T follicular helper cell (primary cell): Measurements from ENCODE around the gene RGS2.

ENCODE experiments used
- DNase-seq: peaks from one replicate; pipeline ENCODE4 v3.0.0-alpha.2; 2020; ENCODE audit warnings: low read depth
- total RNA-seq, 2 experiments: gene quantifications; one replicate each; lab custom pipeline; 2026; lab: John Stamatoyannopoulos, UW

Gene RGS2
- total RNA-seq: 48.3 to 61.5 reads per million in 2 experiments

DNA sequence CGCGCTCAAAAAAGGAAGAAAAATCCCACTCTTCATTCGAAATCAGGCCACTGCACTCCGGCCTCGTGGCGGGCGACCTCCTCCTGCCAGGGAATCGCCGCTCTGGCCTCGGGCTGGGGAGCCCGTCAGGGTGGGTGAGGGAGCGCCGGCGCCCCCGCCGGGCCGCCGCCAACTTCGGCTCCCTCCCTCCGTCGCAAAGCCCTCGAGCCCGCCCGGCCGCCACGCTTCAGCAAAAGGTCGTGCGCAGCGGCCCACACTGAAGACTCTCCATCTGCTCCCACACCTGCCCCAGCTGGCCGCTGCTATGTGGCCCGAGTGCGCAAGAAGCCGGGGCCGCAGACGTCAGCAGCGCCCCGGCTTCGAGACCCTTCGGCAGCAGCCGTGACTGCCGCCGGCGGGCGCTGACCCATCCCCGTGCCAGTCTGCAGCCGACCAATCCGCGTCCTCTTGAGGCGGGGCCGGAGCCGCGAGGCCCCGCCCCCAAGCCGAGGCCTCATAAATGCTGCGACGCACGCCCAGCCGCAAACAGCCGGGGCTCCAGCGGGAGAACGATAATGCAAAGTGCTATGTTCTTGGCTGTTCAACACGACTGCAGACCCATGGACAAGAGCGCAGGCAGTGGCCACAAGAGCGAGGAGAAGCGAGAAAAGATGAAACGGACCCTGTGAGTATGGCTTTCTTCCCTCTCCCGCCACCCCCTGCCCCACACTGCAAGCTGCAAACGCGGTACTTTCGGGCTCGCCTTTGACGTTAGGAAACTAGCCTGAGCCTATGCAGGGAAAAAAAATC lies at the start of gene RGS2:
RGS2 (plus strand) TSS at position 522 of the 789 bp plus-strand sequence; CDS start at position 555, 33 bp downstream.
- peak; percentile 83 for DNase-seq

- no peak for DNase-seq
Observed at GRCh38 chr1:192759104-192759503, 49.7 kb upstream of the RGS2 start.

DNA sequence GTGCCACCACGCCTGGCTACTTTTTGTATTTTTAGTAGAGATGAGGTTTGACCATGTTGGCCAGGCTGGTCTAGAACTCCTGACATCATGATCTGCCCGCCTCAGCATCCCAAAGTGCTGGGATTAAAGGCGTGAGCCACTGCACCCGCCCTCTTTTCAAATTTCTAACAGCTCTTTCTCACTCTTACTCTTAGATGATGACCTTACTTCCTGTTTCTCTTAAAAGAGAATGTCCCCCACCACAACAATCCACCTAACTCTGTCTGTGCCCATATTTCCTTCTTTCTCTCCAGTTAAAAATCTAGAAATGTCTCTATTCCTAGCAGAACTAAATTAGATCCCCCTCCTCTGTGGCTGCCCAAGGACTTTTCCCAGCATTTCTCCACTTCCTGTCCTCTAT lies 46.6 kb upstream of the RGS2 start:
- DNase-seq: no peak

- DNase-seq: no peak
Observed at GRCh38 chr1:192763243-192763642, 45.6 kb upstream of the RGS2 start.

DNA sequence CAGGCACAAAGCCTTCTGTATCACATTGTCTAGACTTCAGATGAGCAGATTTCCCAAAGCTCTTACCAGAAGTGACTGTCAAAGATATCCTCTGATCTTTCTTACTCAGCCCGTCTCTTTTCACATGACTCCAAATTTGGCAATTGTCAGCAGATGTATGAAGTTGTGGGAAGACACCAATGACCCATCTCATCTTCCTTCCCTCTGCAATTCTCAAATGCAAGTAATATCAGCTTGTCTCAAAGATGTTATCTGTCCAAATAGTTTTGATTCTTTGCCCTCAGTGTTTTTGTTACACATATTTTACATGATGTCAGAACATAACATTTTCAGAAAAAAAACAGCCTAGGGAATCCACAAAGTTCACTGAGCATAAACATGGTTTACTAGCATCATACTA lies 45.1 kb upstream of the RGS2 start:
- DNase-seq: no peak

GRCh38 chr1:192764675-192765074 lies 44.2 kb upstream of the RGS2 start:
- no peak for DNase-seq

GRCh38 chr1:192766009-192766625 lies 42.7 kb upstream of the RGS2 start:
- DNase-seq: no peak

DNA sequence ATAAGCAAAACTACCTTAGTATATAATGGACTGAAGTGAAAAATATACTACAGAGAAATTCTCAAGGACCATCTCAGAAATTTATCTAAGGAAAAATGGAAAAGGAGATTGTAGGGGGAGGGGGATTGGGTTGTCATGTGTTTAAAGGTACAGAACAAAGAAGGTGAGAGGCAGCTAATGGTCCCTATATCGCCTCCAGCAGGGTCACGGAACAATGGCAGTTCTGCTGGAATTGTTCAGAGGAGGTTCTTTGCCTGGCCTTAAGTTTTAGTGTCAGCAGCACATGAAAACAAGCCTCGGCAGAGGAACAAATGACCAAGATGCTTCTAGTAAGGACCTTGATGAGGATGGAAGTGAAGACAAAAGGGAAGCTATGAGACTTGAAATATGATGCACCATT lies 42.0 kb upstream of the RGS2 start:
- DNase-seq: no peak

- DNase-seq: no peak
Observed at GRCh38 chr1:192767798-192768197, 41.0 kb upstream of the RGS2 start.

- DNase-seq: no peak
Observed at GRCh38 chr1:192768463-192768862, 40.4 kb upstream of the RGS2 start.

DNA sequence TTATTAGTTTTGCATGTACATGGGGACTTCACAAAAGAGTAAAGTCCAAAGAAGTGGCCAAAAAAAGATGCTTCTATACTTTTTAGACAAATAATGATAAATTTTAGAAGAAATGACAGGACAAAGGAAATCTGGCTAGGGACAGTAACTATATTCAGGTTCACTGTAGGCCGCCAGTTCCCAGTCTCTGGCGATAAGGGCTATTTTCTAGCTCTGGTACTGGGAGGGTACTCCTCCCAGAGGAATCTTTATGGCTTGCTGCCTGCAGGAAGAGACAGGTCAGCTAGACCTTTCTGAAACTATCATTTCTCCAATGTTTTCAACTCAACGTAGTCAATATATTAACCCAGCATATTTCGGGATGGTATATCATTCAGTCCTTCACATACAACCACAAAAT lies 37.5 kb upstream of the RGS2 start:
- no peak for DNase-seq

DNA sequence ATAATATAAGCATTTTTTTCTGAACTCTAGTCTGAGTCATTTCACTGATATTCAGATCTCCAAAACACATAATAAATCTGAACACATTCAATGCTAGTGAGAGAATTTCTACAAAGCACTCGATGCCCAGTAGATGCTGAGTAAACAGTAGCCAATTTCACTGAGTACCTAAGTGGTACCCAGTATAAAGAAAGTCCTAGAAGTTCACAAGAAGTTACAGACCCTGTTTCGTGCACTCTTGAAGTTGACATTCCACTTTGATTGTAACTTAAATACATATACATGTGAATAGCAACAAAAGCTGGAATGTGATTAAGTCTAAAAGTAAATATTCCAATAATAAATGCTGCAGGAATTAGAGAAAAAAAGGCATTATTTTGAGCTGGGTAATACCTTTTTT lies 33.2 kb upstream of the RGS2 start:
- no peak for DNase-seq

DNA sequence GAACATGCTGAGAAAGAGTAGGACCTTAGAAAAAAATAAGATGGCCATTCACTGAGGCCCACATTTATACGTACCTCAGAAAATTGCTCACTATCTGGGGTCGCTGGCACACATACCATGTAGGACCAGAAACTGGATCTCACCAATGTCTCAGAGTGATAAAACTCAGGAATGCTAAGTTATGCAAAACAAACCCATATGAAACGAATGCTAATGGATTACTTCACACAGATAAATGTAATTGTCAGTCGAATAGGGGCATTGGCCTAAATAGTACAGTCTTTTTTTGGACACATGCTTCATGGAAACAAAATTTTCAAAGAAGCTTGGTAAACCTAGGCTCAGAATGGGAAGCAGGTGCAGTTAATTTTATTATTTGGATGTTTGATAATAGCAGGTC lies 32.6 kb upstream of the RGS2 start:
- no peak for DNase-seq

GRCh38 chr1:192776998-192777397 lies 31.8 kb upstream of the RGS2 start:
- no peak for DNase-seq

DNA sequence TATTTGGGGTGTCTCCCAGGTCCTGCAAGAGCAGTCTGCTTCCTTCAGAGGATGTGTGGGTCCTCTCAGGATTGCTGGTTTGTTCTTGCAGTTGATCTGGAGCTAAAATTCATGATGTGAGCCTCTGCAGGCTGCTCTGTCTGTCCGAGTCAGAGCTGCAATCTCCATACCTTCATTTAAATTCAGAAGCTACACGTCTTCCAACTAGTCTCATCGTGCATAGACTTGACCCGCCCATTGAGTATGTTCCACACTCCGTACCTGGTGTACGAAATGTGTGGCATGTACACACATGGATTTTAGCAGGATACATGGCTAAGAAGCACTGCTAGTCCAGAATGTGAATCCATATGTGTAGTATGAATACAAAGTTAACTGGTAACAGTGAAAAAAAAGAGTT lies 25.0 kb upstream of the RGS2 start:
- no peak for DNase-seq

GRCh38 chr1:192784397-192784796 lies 24.4 kb upstream of the RGS2 start:
- DNase-seq: no peak

DNA sequence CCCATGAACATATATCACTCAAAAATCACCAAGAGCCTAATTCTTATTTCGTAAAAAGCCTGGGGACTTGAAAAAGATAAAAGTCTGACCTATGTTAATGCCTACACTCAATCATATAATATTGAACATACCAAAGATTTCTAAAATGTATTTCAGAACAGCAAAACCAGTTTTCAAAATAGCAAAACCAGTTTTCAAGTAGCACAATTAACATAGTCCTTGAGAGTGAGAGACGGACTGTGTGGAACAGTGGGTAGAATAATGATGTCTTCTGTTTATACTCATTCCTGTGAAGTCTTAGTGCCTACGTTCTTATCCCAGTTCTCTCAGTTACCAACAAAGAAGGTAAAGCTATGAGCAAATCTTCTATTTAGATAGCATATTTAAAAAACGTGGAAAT lies 22.3 kb upstream of the RGS2 start:
- DNase-seq: no peak

DNA sequence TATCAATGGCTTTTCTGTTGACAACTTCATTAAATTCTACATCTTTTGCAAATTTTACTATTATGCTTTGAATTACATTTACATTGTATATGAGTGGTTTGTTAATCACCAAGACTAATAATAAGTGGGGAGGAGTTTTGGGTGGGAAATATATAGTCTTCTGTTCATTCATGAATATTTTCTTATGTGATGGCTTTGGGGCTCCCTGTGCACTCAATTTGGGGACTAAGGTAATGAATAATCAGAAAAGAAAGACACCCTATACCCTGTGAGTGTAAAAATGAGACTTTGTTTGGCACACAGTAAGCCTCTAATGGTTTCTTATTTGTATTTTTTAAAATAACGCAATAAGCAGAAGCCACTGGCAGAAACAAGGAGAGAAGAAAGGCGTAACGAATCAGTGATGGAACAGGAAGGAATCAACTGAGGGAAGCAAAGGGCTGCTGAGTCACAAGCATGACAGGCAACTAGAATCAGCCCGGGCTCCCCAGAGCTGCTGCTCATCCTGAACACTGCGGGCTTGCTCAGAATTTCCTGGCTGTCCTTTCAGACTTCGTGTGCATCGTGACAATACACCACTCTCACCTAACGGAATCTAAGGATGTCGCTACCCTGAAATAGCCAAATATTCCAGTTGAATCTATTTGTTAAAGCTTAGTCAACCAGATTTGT lies 20.8 kb upstream of the RGS2 start:
- DNase-seq: no peak

GRCh38 chr1:192789871-192790270 lies 19.0 kb upstream of the RGS2 start:
- DNase-seq: no peak

GRCh38 chr1:192792628-192793027 lies 16.2 kb upstream of the RGS2 start:
- DNase-seq: no peak

DNA sequence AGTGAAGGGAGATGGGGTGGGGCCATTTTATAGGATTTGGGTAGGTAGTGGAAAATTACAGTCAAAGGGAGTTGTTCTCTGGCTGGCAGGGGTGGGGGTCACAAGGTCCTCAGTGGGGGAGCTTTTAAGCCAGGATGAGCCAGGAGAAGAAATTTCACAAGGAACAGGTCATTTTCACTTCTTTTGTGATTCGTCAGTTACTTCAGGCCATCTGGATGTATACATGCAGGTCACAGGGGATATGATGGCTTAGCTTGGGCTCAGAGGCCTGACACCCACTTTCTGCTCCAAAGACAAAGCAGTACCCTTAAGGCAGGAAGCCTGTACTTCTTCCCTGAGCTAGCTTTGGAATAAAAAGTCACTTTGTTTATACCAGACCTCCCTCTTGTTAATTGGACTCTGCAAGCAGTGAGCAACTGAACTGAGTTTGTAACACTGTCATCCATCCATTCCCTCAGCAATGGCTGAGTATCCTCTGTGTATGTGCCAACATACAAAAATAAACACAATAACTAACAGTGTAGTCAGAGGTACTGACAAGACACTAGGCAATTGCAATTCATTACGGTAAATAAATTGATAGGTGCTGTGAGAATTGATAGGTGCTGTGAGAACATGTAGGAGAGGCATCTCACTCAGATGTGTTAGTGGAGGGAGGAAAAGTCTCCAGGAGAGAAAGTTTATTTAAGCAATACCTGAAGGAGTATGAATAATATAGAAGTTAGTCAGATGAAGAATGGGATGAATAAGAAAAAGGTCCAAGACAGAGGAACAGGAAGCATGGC lies 14.7 kb upstream of the RGS2 start:
- DNase-seq: no peak

DNA sequence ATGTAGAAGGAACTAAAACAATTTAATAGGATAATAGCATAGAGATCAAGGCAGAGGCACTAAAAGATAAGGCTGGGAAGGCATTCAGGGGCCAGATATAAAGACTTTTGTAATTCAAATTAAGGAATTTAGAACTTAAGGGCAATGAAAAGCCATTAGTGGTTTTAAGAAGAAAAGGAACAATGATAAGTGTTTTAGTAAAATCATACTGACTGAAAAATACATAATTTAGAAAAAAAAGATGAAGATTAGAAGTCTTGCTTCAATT lies 14.1 kb upstream of the RGS2 start:
- DNase-seq: no peak
